Measurements from ENCODE around the gene TBL3.

Gene TBL3

GRCh38 chr16:2001035-2001434 is 29.2 kb downstream of the TBL3 start:
- peaks cover 0 to 81% of the 10 kb centered on the region in 2 experiments; a peak in 2 of 3 replicates for H3K36me3 ChIP-seq (ENCODE audit: control insufficient read depth in 2 of 2, insufficient read depth in 1 of 2, low read length in 2 of 2)
- CTCF ChIA-PET = interaction anchor here (0.6 to 0.9 kb wide), 3 partner anchors 41 to 139 kb away, joined by 3 to 4 read pairs (median 3); partner anchors contain the start of gene NDUFB10

DNA sequence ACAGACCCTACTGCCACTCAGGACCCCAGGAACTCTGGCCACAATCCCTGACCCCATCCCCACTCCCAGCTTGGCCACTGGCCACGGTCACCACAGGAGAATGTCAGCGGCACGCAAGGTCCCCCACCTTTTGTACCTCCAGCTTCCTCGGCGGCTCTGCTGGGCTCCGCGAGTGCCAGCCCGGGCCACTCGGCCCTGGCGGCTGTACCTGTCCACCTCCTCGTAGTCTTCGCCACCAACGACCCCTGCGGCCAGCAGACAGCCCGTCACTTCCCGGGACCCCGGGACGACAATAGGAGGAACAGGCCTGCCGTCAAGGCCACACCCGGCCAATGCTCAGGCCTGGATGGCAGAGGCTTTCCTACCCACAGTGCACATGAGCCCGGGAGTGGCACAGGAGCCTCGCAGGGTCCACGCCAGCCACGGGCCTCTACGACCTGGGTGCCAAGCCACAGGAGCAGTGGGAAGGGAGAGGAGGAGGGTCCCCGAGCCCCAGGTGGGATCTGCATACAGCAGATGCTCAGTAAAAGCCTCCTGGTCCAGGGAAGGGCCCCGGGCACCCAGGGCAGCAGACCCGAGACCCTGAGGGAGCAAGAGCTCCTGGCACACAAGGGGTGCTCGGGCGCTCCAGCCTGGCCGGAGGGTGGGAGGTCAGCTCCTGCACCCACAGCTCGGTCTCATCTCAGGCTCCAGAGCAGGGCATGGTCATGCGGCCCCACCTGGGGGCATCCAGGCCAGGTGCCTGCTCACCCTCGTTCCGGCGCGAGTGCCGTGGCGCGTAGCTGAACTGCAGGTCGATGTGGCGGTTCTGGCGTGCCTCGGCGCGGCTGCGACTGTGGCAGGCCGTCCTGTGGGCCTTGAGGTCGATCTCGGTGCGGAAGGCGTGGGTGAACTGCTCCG is 29.9 kb downstream of the TBL3 start:
- Histone ChIP-seq H3K9me3 (ENCODE audit: control insufficient read depth, insufficient read depth, low read depth, low read length) (no peaks in the 10 kb centered on the region), H3K4me1 (ENCODE audit: control insufficient read depth, insufficient read depth, low read length) (peaks cover 8% of the 10 kb centered on the region), H3K4me3 (ENCODE audit: low read depth, low read length) (no peak overlapping the region), H3K27ac (ENCODE audit: extremely low read depth, low read depth, low read length) (no peak overlapping the region; the same call in 1 of the 2 replicates), H3K36me3 (ENCODE audit: control insufficient read depth in 2 of 2, insufficient read depth in 1 of 2, low read length in 2 of 2) (peaks cover 0 to 83% of the 10 kb centered on the region in 2 experiments; a peak in 2 of 3 replicates)
- CTCF ChIA-PET = interaction anchor here (0.5 to 3.3 kb wide), 5 partner anchors 7 to 139 kb away, joined by 3 to 39 read pairs (median 5); partner anchors contain the start of gene NDUFB10
- TF ChIP-seq PRDM6 (tag by site-specific recombination; IDR thresholded peaks at IDR 0.05) (no peak), KLF17 (tag by site-specific recombination; IDR thresholded peaks at IDR 0.05) (no peak), ZNF239 (tag by site-specific recombination; IDR thresholded peaks at IDR 0.05) (no peak), ZNF600 (tag by site-specific recombination; IDR thresholded peaks at IDR 0.05) (no peak), ZNF311 (tag by site-specific recombination; IDR thresholded peaks at IDR 0.05; ENCODE audit: borderline replicate concordance) (no peak), IKZF3 (tag by site-specific recombination; IDR thresholded peaks at IDR 0.05) (no peak), ZFP69B (tag by site-specific recombination; IDR thresholded peaks at IDR 0.05) (no peak), ZNF221 (tag by site-specific recombination; IDR thresholded peaks at IDR 0.05; ENCODE audit: borderline replicate concordance) (no peak), MYNN (tag by site-specific recombination; IDR thresholded peaks at IDR 0.05; ENCODE audit: borderline replicate concordance) (no peak), ZNF830 (tag by site-specific recombination; IDR thresholded peaks at IDR 0.05; ENCODE audit: low read depth) (no peak), ZNF10 (tag by site-specific recombination; IDR thresholded peaks at IDR 0.05) (no peak), PRDM1 (tag by site-specific recombination; IDR thresholded peaks at IDR 0.05) (no peak), ZBTB7A (tag by site-specific recombination; IDR thresholded peaks at IDR 0.05; ENCODE audit: low read depth) (no peak)
- TF ChIP-seq, protein P1, sequence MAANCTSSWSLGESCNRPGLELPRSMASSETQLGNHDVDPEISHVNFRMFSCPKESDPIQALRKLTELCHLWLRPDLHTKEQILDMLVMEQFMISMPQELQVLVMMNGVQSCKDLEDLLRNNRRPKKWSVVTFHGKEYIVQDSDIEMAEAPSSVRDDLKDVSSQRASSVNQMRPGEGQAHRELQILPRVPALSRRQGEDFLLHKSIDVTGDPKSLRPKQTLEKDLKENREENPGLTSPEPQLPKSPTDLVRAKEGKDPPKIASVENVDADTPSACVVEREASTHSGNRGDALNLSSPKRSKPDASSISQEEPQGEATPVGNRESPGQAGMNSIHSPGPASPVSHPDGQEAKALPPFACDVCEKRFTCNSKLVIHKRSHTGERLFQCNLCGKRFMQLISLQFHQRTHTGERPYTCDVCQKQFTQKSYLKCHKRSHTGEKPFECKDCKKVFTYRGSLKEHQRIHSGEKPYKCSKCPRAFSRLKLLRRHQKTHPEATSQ (tag by site-specific recombination; IDR thresholded peaks at IDR 0.05) = no peak
- POLR2A ChIA-PET = no interaction called here

More at GRCh38 chr16:2001035-2001434, 29.2 kb downstream of the TBL3 start:
- no peak for TF ChIP-seq ZNF350 (tag by site-specific recombination; IDR thresholded peaks at IDR 0.05)
- no peak for TF ChIP-seq ZBTB48 (tag by site-specific recombination; IDR thresholded peaks at IDR 0.05)
- TF ChIP-seq SALL2 (tag by site-specific recombination; IDR thresholded peaks at IDR 0.05; ENCODE audit: borderline replicate concordance) = no peak
- Histone ChIP-seq H3K9me3 (ENCODE audit: control insufficient read depth, insufficient read depth, low read depth, low read length) (no peaks in the 10 kb centered on the region), H3K4me3 (ENCODE audit: low read depth, low read length) (no peak overlapping the region), H3K27ac (ENCODE audit: extremely low read depth, low read depth, low read length) (no peak overlapping the region), H3K4me1 (ENCODE audit: control insufficient read depth, insufficient read depth, low read length) (peaks cover 7% of the 10 kb centered on the region; the same call in 1 of the 2 replicates)
- POLR2A ChIA-PET = interaction anchor here (0.6 to 0.8 kb wide), 2 partner anchors 9 to 154 kb away, joined by 3 to 4 read pairs; partner anchors contain the start of gene TRAF7

All from HEK293 (cell line).